ENCODE data around the gene CDKAL1. TPM values are rescaled to one million over a fixed set of nuclear protein-coding genes. Genes with fewer than 3 reads are reported as not detected.

The CDKAL1 gene
- total RNA-seq, 1 donor from 2014 or later, result 9.1 TPM

GRCh38 chr6:20893412-20893811, 359.2 kb downstream of the CDKAL1 start:
- Histone ChIP-seq H3K4me1 (no peaks in the 10 kb centered on the region), H3K9me3 (replicated peaks) (peaks cover 3% of the 10 kb centered on the region), H3K27me3 (ENCODE audit: low read depth) (no peaks in the 10 kb centered on the region), H3K36me3 (no peaks in the 10 kb centered on the region), H3K4me3 (no peak overlapping the region), H3K27ac (replicated peaks) (no peak overlapping the region)
- no peak for DNase-seq
- intact Hi-C loops (cut with micrococcal nuclease), result no loop called here
- TF ChIP-seq CTCF (IDR thresholded peaks at IDR 0.05; ENCODE audit: borderline replicate concordance), result no peak

GRCh38 chr6:20900389-20901160, 366.3 kb downstream of the CDKAL1 start:
- Histone ChIP-seq H3K36me3 (peaks cover 5% of the 10 kb centered on the region), H3K4me3 (no peak overlapping the region), H3K27me3 (ENCODE audit: low read depth) (no peaks in the 10 kb centered on the region), H3K27ac (replicated peaks) (no peak overlapping the region), H3K9me3 (replicated peaks) (peaks cover 12% of the 10 kb centered on the region), H3K4me1 (no peaks in the 10 kb centered on the region)
- intact Hi-C loops (cut with micrococcal nuclease), result no loop called here
- no peak for TF ChIP-seq CTCF (IDR thresholded peaks at IDR 0.05; ENCODE audit: borderline replicate concordance)
- DNase-seq, result no peak

- H3K9me3 ChIP-seq (replicated peaks), result peaks cover 13% of the 10 kb centered on the region
- H3K4me1 ChIP-seq, result no peaks in the 10 kb centered on the region
- H3K4me3 ChIP-seq, result no peak overlapping the region
- H3K27me3 ChIP-seq (ENCODE audit: low read depth), result no peaks in the 10 kb centered on the region
- TF ChIP-seq CTCF (IDR thresholded peaks at IDR 0.05; ENCODE audit: borderline replicate concordance), result no peak
- no peak for DNase-seq
- intact Hi-C loops (cut with micrococcal nuclease), result no loop called here
- H3K27ac ChIP-seq (replicated peaks), result no peak overlapping the region
- H3K36me3 ChIP-seq, result peaks cover 5% of the 10 kb centered on the region
These were observed 371.1 kb downstream of the CDKAL1 start for GRCh38 chr6:20905377-20905776.

- H3K4me3 ChIP-seq, result no peak overlapping the region
- peaks cover 13% of the 10 kb centered on the region for H3K9me3 ChIP-seq (replicated peaks)
- H3K27ac ChIP-seq (replicated peaks), result no peak overlapping the region
- no peaks in the 10 kb centered on the region for H3K27me3 ChIP-seq (ENCODE audit: low read depth)
- intact Hi-C loops (cut with micrococcal nuclease), result no loop called here
- DNase-seq, result no peak
- peaks cover 5% of the 10 kb centered on the region for H3K36me3 ChIP-seq
- TF ChIP-seq CTCF (IDR thresholded peaks at IDR 0.05; ENCODE audit: borderline replicate concordance), result no peak
- no peaks in the 10 kb centered on the region for H3K4me1 ChIP-seq
These were observed 372.7 kb downstream of the CDKAL1 start for GRCh38 chr6:20906945-20907344.

- TF ChIP-seq CTCF (IDR thresholded peaks at IDR 0.05; ENCODE audit: borderline replicate concordance), result no peak
- Histone ChIP-seq H3K4me1 (no peaks in the 10 kb centered on the region), H3K27me3 (ENCODE audit: low read depth) (no peaks in the 10 kb centered on the region), H3K9me3 (replicated peaks) (peaks cover 13% of the 10 kb centered on the region), H3K4me3 (no peak overlapping the region), H3K27ac (replicated peaks) (no peak overlapping the region), H3K36me3 (peaks cover 5% of the 10 kb centered on the region)
- no peak for DNase-seq
- intact Hi-C loops (cut with micrococcal nuclease), result no loop called here
These were observed 373.3 kb downstream of the CDKAL1 start for GRCh38 chr6:20907486-20908071.
